ENCODE measurements around the gene DHRS12. TPM values are rescaled to one million over a fixed set of nuclear protein-coding genes. Genes with fewer than 3 reads are reported as not detected.
A peak's percentile ranks its signal among the peaks of the same experiment; 100 is the strongest.

DHRS12 gene
- total RNA-seq, 1 experiment from 2014 or later: 2.7 TPM

DNA sequence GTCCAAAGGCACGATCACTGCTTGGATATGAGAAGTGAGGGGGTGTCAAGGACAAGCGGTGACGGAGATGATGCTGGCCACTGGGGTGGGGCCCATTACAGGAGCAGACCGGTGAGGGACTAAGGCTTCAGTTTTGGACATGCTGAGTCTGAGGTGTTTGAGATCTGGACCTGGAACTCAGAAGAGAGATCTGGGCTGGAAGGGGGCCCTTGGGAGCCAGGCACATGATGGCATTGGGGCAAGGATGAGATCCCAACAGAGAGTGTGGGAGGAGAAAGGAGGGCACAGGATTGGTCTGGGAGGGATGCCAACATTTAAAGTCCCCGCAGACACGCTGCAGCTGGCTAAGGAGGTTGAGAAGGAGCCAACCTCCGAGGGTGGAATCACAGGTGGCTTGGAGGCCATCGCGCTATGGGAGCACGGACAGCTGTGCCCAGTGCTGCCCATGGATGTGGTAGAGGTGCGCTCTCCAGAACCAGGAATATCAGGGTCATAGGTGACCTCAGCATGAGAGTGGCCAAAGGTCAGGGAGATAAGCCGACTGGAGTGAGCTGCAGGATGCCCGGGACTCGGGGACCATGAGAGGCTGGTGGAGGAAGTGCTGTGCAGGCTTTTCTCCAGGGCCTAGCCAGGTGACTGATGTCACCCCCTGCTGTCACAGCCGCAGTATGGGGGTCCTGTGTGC is 21.8 kb downstream of the DHRS12 start:
- no peak for DNase-seq (ENCODE audit: low spot score)

- peak; percentile 19 for DNase-seq (ENCODE audit: low spot score)
Observed at GRCh38 chr13:51781246-51782022, 22.5 kb downstream of the DHRS12 start.

DNA sequence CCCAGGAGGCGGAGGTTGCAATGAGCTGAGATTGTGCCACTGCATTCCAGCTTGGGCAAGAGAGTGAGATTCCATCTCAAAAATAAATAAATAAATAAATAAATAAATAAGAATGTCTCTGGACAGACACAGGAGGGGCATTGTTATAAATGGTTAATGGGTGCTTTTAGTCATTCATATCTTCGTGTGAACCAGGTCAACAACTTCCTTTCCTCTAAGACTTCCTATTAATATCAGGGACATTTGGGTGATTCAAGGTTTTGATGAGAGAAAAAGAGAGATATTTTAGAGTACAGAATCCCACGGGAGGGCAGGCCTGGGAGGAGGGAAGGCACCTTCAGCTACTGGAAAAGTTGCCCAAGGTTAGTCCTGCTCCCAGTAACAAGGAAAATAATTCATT is 23.9 kb downstream of the DHRS12 start:
- DNase-seq (ENCODE audit: low spot score): no peak

DNA sequence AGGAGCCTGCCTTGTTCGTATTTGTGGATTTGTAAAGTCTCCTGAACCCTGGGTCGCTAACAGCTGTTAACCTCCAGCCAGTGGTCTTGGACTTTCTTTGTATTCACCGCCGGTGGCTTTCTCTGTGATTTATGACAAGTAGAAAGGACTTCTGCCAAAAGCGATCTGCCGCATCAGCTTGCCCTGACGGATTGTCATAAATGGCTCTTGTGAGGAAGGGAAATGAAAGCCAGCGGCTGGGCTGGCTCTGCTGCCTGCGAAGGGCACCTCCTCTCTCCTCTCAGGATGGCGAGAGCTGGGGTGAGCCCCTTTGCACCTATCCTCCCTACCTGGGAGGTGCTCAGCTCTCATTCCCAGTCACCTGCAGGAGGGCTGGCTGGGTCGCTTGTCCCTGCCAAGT is 25.6 kb downstream of the DHRS12 start:
- DNase-seq (ENCODE audit: low spot score): no peak

- DNase-seq (ENCODE audit: low spot score): no peak
Observed at GRCh38 chr13:51777921-51778320, 26.0 kb downstream of the DHRS12 start.

GRCh38 chr13:51776179-51776578 is 27.8 kb downstream of the DHRS12 start:
- DNase-seq (ENCODE audit: low spot score): no peak

DNA sequence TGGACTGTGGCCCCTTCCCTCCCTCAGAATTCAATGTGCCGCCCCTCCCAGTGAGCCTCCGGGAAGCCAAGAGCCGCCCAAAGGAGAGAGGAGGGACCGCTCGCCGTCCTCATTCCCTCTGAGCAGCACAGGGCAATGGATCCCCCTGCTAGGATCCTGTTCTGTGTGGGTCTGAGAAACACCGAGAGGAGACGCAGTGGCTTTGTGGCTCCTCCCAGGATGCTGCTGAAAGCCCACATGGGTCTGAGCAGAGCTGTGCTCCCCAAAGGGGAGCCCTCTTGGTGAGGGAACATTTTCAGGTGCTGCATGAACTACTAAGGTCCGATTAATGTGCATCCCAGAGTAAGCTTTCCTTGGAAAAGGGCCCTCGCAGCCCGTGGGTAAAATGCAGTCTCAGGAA is 30.4 kb downstream of the DHRS12 start:
- DNase-seq (ENCODE audit: low spot score): no peak

- DNase-seq (ENCODE audit: low spot score): no peak
Observed at GRCh38 chr13:51772781-51773180, 31.2 kb downstream of the DHRS12 start.

DNA sequence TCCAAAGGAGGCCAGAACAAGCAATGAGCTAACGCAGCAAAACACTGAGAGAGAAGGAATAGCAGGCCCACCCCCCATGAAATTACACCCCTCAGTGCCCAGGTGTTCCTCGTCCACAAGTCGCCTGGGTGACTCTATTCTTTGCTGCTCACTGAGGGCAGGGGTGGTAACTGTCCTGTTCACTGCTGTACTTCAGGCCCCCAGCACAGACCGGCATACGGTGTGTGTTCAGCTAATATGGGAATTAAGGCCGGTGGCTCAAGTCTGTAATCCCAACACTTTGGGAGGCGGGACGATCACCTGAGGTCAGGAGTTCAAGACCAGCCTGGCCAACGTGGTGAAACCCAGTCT is 31.9 kb downstream of the DHRS12 start:
- DNase-seq (ENCODE audit: low spot score): no peak

DNA sequence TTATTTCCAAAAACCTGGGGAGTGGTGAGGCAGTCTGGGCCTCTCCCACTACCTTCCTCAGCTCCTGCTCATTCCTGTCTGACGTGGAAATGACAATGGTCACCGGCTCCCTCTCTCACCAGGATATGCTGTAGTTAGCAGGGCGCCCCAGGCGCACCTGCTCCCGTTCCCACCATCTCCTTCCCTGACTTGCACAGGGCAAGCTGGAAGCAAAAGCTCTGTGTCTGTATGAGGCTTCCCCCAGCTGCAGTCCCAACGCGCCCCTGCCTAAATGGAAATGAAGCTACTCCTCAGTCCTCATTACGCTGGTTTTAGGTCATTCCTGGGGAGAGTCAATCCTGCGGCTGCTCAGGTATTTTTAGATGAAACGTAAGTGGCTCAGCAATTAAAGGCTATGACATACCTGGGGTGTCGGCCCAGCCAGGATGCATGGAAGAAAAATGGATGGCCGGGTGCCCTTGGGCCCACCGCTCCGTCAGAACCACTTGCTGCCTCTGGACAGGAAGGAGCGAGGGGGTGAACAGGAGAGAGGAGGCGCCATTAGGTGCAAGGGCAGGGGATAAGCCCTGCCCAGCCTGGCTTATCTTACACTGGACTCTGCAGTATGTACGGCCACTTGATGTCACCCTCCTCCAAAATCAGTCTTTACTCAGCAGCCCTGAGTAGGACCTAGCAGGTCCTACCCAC is 32.4 kb downstream of the DHRS12 start:
- no peak for DNase-seq (ENCODE audit: low spot score)

DNA sequence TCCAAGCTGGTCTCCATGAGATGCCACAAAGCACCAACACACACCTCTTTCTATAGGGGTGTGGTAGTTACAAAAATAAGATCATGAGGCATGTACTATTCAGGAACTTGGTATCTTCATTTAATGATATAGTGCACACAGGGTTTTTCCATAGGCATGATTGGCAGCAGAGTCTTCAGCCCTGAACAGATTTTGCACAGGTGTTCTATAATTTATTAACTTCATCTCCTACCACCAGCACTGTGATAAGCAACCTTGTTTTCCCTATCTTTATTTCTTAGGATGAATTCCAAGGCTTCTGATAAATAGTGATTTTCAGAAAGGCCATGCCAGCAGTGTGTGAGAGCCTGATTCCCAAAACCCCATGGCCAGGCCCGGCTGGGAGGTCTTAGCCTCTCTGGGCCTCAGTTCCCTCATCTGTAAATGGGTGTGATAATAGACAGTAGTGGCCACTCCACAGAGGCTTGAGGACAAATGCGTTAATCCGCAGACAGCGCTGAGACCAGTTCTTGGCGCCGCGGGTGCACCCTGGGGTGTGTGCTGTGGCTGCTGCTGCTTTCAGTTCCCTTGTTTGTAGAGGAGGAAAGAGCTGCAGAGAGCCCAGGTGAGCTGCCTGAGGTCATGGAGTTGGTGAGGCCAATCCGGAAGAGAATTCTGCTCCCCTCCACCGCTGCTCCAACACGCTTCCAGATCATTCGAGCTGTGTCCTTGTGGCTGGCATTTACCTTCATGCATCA is 33.1 kb downstream of the DHRS12 start:
- DNase-seq (ENCODE audit: low spot score): no peak

DNA sequence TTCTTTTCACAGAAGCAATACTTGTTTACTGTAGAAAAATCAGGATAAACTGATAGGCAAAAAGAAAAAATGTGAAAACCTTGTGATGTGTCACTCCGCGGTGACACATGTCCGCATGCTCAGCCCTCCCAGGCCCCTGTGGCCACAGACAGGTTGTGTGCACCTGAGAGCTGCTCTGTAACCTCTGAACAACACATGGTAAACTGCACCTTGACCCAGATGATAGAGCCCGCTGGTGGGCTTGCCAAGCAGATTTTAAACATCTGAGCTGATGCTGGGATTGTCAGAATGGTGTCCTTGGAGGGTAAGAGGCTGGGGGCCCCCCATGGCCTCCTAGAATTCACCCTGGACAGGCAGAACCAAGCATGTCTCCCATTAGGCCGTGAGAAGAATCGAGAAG is 33.8 kb downstream of the DHRS12 start:
- DNase-seq (ENCODE audit: low spot score): no peak

DNA sequence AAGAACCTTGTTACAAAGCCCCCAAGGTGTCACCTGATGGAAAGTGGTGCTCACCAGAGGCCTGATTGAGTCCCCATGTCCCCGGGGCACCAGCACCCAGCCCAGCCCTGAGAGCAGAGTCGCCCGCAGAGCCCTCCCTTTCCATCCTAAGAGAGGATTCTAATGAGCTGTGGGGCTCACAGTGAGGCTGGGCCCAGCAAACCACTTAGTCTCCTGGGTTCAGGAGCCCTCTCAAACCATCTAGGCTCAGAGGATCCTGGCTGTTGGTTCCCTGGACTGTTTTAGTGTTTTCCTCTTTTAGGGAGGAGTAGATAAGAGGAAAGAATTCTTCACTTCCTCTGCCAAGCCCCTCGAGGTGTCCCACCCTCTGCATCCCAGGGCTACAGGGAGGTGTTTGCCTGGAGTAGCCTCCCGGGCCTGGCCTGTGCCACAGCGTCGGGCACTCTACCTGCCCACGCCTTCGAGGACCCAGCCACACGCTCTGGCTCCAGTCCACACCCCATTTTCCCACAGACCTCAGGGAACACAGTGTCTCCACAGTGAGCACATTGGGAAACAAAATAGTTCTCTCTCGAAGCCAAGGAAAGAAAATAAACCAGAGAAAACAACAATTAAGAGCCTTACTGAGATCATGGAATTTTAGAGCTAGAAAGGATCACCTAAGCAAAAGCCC is 34.4 kb downstream of the DHRS12 start:
- no peak for DNase-seq (ENCODE audit: low spot score)

DNA sequence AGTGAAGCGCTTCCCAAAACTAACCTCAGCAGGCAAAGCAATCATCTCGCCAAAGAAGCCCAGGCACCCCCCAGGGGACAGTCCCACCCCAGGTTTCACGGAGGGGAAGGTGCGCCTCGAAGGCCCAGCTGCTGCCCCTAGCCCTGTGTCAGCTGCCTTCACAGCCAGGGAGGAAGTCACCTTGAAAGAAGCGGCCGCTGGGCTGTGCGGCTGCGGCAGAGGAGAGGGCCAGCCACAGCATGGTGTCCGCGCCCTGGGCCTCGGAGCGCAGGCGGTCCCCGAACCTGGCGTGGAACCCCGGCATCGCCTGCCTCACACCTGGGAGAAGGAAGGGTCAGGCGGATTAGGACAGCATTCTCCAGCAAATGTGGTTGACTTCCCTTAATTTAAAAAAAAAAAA is 35.0 kb downstream of the DHRS12 start:
- no peak for DNase-seq (ENCODE audit: low spot score)

- no peak for DNase-seq (ENCODE audit: low spot score)
Observed at GRCh38 chr13:51768378-51768921, 35.5 kb downstream of the DHRS12 start.

- no peak for DNase-seq (ENCODE audit: low spot score)
Observed at GRCh38 chr13:51767100-51767499, 36.9 kb downstream of the DHRS12 start.

DNA sequence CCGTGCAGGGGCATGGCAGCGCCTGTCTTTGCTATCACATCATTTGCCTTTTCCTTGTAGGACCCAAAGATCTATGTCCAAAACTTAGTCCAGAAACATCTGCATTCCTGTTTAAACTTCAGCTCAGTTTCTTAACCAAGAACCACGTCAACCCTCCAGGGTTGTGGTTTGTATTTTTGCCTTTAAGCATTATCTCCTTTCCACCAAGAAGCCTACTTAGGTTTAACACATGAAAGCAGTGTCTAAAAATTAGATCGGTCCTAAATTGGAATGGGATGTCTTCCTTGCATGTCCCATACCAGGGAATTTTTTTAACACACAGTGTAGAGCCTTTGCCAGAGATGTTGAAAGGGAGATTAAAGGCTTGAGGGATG is 38.8 kb downstream of the DHRS12 start:
- no peak for DNase-seq (ENCODE audit: low spot score)

- peak; percentile 48 for DNase-seq (ENCODE audit: low spot score)
Observed at GRCh38 chr13:51764184-51765141, 39.5 kb downstream of the DHRS12 start.

DNA sequence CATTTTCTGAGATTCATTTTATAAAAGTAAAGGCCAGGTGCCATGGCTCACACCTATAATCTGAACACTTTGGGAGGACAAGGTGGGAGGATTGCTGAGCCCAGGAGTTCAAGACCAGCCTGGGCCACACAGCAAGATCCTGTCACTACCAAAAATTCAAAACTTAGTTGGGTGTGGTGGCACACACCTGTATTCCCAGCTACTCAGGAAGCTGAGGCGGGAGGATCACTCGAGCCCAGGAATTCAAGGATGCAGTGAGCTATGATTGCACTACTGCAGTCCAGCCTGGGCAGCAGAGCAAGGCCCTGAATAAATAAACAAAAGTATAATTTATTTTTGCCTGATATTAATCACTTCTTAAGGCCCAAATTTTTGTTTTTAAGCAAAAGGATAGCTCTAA is 40.5 kb downstream of the DHRS12 start:
- no peak for DNase-seq (ENCODE audit: low spot score)

GRCh38 chr13:51761643-51762350 is 42.2 kb downstream of the DHRS12 start:
- DNase-seq (ENCODE audit: low spot score): no peak
